Activated CD4-positive, alpha-beta T cell treated with anti-CD3 and anti-CD28 coated beads, Interleukin-2, amount 50 U/mL, for 4 hours (primary cell): Measurements from ENCODE around the gene ATP2A1.
"Not testable (repeated sequence)": the region's sequence is repeated elsewhere in the genome, so short reads cannot be mapped to it uniquely, and the experiment has no call there.

Experiments used
- DNase-seq, 2 experiments: peaks; one replicate each; pipeline ENCODE4 v3.0.0-alpha.2; 2020

Gene ATP2A1

DNA sequence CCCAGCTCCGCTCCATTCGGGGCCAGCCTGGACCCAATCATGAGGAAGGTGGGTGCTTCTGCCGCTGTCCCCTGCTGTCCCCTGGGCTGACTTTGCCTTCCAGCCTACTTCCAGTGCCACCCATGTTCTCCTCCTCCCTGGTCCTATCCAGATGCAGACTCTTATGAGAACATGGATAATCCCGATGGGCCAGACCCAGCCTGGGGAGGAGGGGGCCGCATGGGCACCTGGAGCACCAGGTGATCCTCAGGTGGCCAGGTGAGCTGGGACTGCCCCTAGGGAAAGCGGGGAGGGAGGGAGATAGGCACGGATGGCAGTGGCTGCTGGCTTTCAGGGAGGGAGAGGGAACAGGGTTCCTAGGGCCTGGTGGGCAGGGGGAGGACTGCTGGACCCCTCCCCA is 60.4 kb downstream of the ATP2A1 start:
- DNase-seq, result no peak

DNA sequence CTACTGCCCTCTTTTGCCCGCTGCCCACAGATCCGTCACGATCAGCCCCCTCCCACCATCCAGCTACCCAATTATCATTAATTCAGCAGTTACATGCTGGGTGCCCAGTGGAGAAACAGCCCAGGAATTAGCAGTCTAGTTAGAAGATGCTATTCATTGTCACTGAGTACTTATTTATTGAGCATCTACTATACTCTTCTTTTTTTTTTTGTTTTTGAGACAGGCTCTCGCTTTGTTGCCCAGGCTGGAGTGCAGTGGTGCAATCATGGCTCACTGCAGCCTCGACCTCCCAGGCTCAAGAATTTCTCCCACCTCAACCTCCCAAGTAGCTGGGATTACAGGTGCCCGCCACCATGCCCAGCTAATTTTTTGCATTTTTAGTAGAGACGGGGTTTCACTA is 61.5 kb downstream of the ATP2A1 start:
- DNase-seq, result not testable (repeated sequence)

DNA sequence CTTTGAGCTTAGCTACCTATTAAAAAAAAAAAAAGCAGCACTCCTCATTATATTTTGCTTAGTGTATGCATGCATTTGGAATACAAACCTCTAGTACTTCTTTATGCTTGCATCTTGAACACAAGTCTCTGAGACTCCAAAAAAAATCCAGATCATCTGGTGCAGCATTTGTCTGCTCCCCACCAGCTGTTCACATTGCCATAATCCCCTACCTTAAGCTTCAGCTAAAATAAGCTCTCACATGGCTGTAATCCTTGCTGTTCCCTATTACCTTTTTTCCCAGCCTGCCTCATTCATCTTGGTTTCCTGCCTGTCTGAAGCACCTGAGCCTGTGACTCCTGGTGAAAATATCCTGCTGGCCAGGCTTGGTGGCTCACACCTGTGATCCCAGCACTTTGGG is 65.0 kb downstream of the ATP2A1 start:
- no peak for DNase-seq

DNA sequence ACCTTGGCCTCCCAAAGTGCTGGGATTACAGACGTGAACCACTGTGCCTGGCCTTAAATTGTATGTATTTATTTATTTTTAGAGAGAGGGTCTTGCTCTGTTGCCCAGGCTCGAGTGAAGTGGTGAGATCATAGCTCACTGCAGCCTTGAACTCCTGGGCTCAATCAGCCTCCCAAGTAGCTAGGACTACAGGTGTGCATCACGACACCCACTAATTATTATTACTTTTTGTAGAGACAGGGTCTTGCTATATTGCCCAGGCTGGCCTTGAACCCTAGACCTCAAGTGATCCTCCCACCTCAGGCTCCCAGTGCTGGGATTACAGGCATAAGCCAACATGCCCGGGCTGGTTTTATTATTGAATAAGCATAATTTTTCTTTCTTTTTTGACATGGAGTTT is 68.4 kb downstream of the ATP2A1 start:
- no peak for DNase-seq

DNA sequence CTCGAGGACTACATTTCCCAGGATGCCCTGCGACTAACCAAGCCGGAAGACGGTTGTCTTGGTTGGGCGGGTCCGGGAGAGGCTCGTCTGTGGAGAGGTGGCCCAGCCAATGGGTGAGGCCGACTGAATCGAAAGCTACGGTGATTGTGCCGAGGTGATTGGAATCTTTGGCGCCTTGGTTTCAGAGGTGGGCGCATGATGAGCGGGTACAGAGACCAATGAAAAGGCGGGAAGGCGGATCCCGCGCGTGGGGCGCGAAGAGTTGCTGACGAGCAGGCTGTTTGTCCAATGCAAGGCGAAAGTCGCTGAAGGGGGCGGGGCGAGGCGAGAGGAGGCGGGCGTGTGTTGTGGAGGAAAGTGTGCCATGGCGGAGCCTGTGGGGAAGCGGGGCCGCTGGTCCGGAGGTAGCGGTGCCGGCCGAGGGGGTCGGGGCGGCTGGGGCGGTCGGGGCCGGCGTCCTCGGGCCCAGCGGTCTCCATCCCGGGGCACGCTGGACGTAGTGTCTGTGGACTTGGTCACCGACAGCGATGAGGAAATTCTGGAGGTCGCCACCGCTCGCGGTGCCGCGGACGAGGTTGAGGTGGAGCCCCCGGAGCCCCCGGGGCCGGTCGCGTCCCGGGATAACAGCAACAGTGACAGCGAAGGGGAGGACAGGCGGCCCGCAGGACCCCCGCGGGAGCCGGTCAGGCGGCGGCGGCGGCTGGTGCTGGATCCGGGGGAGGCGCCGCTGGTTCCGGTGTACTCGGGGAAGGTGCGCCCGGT is 72.5 kb downstream of the ATP2A1 start, which contains the start of gene NFATC2IP:
Gene NFATC2IP (plus strand): TSS at position 290 of the 762 bp plus-strand sequence. CDS start 75 bp downstream, at position 365.
- DNase-seq, result peak; percentile 99 to 100

DNA sequence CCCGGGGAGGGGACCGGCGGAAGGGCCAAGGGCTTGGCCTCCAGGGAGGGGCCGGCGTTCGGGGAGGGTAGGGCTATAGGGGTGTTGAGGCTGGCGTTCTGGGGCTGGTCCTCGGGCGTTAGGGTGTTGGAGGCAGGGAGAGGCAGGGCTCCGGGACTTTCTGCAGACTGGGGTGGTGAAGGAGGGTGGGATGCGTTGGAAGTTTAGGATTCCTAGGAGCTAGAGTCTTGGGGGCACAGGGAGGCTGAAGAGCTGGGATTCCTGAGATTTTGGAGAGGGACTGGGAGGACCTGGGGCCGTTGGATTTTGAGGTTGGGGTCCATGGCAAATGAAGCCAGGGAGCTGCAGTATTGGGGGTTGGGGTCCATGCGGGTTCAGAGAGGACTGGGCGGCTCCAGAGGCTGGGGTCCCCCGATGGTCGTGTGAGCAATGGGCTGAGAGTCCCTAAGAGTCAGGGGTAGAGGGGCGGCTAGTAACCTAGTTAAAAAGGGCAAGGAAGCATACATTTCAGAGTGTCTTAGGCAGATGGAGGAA is 73.2 kb downstream of the ATP2A1 start:
- no peak for DNase-seq
